HL-60 (cell line): Measurements from ENCODE around the gene EVX2.

Source experiments
- DNase-seq, 2 experiments: peaks; one replicate each; pipeline ENCODE4 v3.0.0-alpha.2; 2010 to 2020; ENCODE audit warnings: low read depth in 1 of 2, low spot score in 1 of 2
- H3K27ac ChIP-seq: fragments of 250-450 bp; sonication (Bioruptor Pico); replicated peaks from 2 replicates; pipeline ENCODE4 v1.5.1; 2020; ENCODE audit warnings: mild to moderate bottlenecking, moderate library complexity
- H3K27me3 ChIP-seq: fragments of 250-450 bp; sonication (Bioruptor Pico); 2 replicates; pipeline ENCODE4 v1.5.1; 2021; ENCODE audit warnings: mild to moderate bottlenecking, moderate library complexity; ENCODE audit not compliant: insufficient read depth, poor library complexity, severe bottlenecking
- H3K4me3 ChIP-seq: replicated peaks from 2 replicates; pipeline ENCODE4 v1.5.1; 2011; ENCODE audit warnings: mild to moderate bottlenecking, control low read depth, low read length; ENCODE audit not compliant: insufficient read depth
- CTCF ChIP-seq: IDR thresholded peaks from one replicate; pipeline ENCODE4 v1.5.1; 2011; ENCODE audit warnings: low read length, control low read depth, inconsistent platforms; ENCODE audit not compliant: insufficient read depth
- GABPA ChIP-seq: IDR thresholded peaks from 2 replicates; pipeline ENCODE4 v1.6.1; 2012; ENCODE audit warnings: low read depth
- POLR2AphosphoS5 ChIP-seq: IDR thresholded peaks from 2 replicates; pipeline ENCODE4 v1.6.1; 2012; ENCODE audit warnings: low read depth
- SPI1 ChIP-seq: IDR thresholded peaks from 2 replicates; pipeline ENCODE4 v1.6.1; 2012; ENCODE audit warnings: low read depth, mild to moderate bottlenecking, borderline replicate concordance
- TF ChIP-seq, protein P1 (sequence below): IDR thresholded peaks from 2 replicates; pipeline ENCODE4 v1.6.1; 2012; ENCODE audit warnings: low read depth; ENCODE audit not compliant: insufficient replicate concordance

The EVX2 gene

GRCh38 chr2:176081376-176081836 is 2.4 kb downstream of the EVX2 start:
- no peak for DNase-seq
- no peak for TF ChIP-seq POLR2AphosphoS5
- TF ChIP-seq SPI1 = no peak
- TF ChIP-seq, protein P1, sequence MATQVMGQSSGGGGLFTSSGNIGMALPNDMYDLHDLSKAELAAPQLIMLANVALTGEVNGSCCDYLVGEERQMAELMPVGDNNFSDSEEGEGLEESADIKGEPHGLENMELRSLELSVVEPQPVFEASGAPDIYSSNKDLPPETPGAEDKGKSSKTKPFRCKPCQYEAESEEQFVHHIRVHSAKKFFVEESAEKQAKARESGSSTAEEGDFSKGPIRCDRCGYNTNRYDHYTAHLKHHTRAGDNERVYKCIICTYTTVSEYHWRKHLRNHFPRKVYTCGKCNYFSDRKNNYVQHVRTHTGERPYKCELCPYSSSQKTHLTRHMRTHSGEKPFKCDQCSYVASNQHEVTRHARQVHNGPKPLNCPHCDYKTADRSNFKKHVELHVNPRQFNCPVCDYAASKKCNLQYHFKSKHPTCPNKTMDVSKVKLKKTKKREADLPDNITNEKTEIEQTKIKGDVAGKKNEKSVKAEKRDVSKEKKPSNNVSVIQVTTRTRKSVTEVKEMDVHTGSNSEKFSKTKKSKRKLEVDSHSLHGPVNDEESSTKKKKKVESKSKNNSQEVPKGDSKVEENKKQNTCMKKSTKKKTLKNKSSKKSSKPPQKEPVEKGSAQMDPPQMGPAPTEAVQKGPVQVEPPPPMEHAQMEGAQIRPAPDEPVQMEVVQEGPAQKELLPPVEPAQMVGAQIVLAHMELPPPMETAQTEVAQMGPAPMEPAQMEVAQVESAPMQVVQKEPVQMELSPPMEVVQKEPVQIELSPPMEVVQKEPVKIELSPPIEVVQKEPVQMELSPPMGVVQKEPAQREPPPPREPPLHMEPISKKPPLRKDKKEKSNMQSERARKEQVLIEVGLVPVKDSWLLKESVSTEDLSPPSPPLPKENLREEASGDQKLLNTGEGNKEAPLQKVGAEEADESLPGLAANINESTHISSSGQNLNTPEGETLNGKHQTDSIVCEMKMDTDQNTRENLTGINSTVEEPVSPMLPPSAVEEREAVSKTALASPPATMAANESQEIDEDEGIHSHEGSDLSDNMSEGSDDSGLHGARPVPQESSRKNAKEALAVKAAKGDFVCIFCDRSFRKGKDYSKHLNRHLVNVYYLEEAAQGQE = no peak
- no peak for TF ChIP-seq GABPA
- TF ChIP-seq CTCF = no peak
- Histone ChIP-seq H3K27me3 (peaks cover 85% of the 10 kb centered on the region), H3K4me3 (no peak overlapping the region), H3K27ac (no peak overlapping the region)

DNA sequence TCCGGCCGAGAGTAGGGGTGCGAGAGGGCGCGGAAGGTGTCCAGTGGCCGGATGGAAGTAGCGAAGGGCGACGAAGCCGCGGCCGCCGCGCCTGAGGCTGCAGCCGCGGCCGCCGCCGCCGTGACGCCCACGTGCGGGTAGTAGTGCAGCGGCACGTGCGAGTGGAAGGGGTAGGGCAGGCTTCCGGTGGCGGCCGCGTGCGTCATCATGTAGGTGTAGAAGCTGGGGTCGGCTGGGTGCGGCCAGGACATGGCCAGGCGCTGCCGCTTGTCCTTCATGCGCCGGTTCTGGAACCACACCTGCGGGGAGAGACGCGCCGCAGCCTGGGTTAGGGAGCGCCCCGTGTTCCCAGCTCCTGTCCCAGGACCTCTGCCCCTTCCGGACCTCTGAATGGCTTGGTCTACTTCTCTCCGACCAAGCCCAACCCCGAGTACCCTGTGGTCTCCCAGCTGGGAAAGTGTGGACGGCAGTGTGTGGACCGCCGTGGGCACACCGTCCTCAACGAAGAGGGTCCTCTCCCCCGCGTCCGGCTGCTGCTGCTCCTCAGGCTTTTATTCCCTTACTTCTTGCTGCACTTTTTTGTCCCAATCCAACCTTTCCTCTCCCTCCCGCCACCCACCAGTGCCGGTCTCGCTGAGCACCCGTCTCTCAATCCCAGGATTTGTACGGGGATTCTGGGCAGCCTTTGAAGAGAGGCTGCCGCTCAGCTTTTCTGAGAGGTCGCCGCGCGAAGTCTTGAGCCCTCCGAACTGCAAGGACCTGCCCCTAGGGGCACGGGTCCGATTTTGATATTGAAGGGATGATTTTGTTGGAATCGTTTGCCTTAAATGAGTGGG is 3.0 kb downstream of the EVX2 start:
- H3K4me3 ChIP-seq = peak overlapping the region; percentile 16
- TF ChIP-seq, protein P1 = no peak
- TF ChIP-seq CTCF (no peak), GABPA (no peak), SPI1 (no peak), POLR2AphosphoS5 (no peak)
- peaks cover 83% of the 10 kb centered on the region for H3K27me3 ChIP-seq
- H3K27ac ChIP-seq = no peak overlapping the region
- DNase-seq = no peak

DNA sequence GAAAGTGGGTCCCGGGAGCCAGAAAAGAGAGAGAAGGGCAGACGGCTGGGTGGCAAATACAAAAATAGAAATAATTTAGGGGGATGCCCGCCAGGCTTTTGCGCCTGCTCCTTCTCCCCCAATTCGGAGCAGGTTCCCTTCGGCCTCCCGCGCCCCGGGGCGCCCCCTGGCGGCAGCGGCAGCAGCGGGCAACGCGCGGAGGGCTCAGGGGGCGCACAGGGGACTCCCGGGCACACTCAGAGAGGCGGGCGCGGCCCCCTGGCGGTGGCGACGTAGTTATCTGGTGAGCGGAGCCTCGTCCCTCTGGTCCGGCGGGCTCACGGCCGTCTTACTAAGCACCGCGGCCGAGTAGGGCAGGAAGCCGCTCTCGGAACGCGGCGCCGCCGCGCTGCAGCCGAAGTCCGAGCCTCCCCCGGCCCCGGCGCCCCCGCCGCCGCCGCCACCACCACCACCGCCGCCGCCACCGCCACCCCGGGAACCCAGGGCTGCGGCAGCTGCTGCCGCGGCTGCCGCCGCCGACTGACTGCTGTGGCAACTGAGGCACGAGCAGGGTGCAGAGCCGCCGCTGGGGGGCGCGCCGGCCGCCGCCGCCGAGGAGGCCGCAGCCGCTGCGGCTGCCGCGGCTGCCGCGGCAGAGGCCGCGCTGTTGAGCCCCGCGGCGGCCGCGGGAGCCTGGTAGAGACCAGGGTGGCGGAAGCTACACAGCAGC is 3.8 kb downstream of the EVX2 start:
- TF ChIP-seq POLR2AphosphoS5 = no peak
- TF ChIP-seq SPI1 = no peak
- peak; percentile 63 for TF ChIP-seq CTCF
- no peak for TF ChIP-seq GABPA
- TF ChIP-seq, protein P1 = no peak
- H3K4me3 ChIP-seq = peak overlapping the region; percentile 39
- no peak overlapping the region for H3K27ac ChIP-seq
- H3K27me3 ChIP-seq = peaks cover 83% of the 10 kb centered on the region
- peak in 1 of 2 experiments; percentile 52 for DNase-seq
